ENCODE results near the gene SDHAF2. TPM values are rescaled to one million over a fixed set of nuclear protein-coding genes. Genes with fewer than 3 reads are reported as not detected.

SDHAF2 gene
- total RNA-seq, 1 experiment from 2014 or later, result 34.0 TPM

DNA sequence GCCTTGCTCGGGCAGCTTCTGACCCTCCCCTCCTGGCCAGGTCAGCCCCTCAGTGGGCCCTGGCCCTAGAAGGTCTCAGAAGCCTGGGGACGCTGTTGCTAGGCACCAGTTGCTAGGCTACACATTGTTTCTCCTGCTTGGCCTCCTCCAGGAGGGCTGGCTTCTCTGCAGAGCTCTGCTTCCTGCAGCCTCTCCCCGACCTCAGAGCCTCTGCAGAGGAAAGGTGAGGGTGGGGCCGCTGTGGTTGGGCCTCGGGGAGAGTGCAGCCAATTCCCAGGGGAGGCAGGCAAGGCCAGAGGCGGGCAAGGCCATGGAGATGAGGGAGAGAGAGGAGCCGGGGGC lies 51.0 kb downstream of the SDHAF2 start:
- no peaks in the 10 kb centered on the region for H3K9me2 ChIP-seq (ENCODE audit: insufficient read depth)
- intact Hi-C loops (cut with micrococcal nuclease), result no loop called here
- H4K20me1 ChIP-seq (ENCODE audit: insufficient read depth), result no peaks in the 10 kb centered on the region
- H3K9ac ChIP-seq (ENCODE audit: low read length), result no peak overlapping the region
- no peak overlapping the region for H3K27ac ChIP-seq (ENCODE audit: low read depth, low read length)
- no peaks in the 10 kb centered on the region for H3K79me2 ChIP-seq (ENCODE audit: insufficient read depth, low read length)
- BruUV-seq (replicated peaks), result no TSS peak
- POLR2A ChIA-PET, result no interaction called here
- CTCF ChIA-PET, result interaction anchor here (0.8 kb wide), 1 partner anchor 31 kb away, joined by 3 read pairs; no protein-coding TSS in a partner anchor
- no peaks in the 10 kb centered on the region for H3K9me3 ChIP-seq (ENCODE audit: control insufficient read depth in 1 of 2, insufficient read depth in 1 of 2, low read depth in 1 of 2, low read length in 2 of 2)
- H3K4me2 ChIP-seq (ENCODE audit: low read length), result no peak overlapping the region
- no peak for ATAC-seq
- H3K36me3 ChIP-seq (ENCODE audit: control insufficient read depth in 1 of 2, insufficient read depth in 2 of 2, low read length in 2 of 2), result no peaks in the 10 kb centered on the region
- TF ChIP-seq, protein P1, sequence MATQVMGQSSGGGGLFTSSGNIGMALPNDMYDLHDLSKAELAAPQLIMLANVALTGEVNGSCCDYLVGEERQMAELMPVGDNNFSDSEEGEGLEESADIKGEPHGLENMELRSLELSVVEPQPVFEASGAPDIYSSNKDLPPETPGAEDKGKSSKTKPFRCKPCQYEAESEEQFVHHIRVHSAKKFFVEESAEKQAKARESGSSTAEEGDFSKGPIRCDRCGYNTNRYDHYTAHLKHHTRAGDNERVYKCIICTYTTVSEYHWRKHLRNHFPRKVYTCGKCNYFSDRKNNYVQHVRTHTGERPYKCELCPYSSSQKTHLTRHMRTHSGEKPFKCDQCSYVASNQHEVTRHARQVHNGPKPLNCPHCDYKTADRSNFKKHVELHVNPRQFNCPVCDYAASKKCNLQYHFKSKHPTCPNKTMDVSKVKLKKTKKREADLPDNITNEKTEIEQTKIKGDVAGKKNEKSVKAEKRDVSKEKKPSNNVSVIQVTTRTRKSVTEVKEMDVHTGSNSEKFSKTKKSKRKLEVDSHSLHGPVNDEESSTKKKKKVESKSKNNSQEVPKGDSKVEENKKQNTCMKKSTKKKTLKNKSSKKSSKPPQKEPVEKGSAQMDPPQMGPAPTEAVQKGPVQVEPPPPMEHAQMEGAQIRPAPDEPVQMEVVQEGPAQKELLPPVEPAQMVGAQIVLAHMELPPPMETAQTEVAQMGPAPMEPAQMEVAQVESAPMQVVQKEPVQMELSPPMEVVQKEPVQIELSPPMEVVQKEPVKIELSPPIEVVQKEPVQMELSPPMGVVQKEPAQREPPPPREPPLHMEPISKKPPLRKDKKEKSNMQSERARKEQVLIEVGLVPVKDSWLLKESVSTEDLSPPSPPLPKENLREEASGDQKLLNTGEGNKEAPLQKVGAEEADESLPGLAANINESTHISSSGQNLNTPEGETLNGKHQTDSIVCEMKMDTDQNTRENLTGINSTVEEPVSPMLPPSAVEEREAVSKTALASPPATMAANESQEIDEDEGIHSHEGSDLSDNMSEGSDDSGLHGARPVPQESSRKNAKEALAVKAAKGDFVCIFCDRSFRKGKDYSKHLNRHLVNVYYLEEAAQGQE (IDR thresholded peaks at IDR 0.05; ENCODE audit: low read depth), result no peak
- no peak for TF ChIP-seq YY1 (IDR thresholded peaks at IDR 0.05; ENCODE audit: extremely low read depth, insufficient replicate concordance, low read depth, low read length)
- no peak for TF ChIP-seq POLR2A (IDR thresholded peaks at IDR 0.05; ENCODE audit: borderline replicate concordance, extremely low read depth, insufficient read depth, insufficient read length)
- no peak for TF ChIP-seq EGR1 (IDR thresholded peaks at IDR 0.05; ENCODE audit: low read depth)
- TF ChIP-seq SIN3A (IDR thresholded peaks at IDR 0.05; ENCODE audit: low read depth), result no peak
- no peak for TF ChIP-seq ZNF274 (IDR thresholded peaks at IDR 0.05; ENCODE audit: low read depth, low read length)
- TF ChIP-seq, protein P2, sequence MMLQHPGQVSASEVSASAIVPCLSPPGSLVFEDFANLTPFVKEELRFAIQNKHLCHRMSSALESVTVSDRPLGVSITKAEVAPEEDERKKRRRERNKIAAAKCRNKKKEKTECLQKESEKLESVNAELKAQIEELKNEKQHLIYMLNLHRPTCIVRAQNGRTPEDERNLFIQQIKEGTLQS (IDR thresholded peaks at IDR 0.05), result no peak
- RAD21 ChIA-PET (ENCODE audit: low non-redundant PET in 1 of 2, low total read pairs in 2 of 2, uncharacterized antibody in 2 of 2, unreplicated experiment in 2 of 2), result no interaction called here
- H3K27me3 ChIP-seq (ENCODE audit: insufficient read depth, low read length), result no peaks in the 10 kb centered on the region
- H2AFZ ChIP-seq (ENCODE audit: low read depth, low read length, poor library complexity, severe bottlenecking), result no peak overlapping the region
- no peak for DNase-seq (ENCODE audit: low read depth, low spot score)
- H3K4me3 ChIP-seq (replicated peaks in 1 of 2; ENCODE audit: low read depth in 1 of 2, low read length in 2 of 2), result no peak overlapping the region
- H3K4me1 ChIP-seq (ENCODE audit: control insufficient read depth in 1 of 2, insufficient read depth in 2 of 2, low read length in 2 of 2), result peaks cover 0 to 9% of the 10 kb centered on the region in 2 experiments; a peak in 1 of 4 replicates
